Breast epithelium (tissue), 3 donors: Measurements from ENCODE around the gene PNLIPRP2.

Experiments used
- CTCF ChIP-seq, 3 donors: fragments of 450-650 bp; IDR thresholded peaks; one replicate each; pipeline ENCODE4 v1.5.1; 2016 to 2017; ENCODE audit warnings: antibody characterized with exemption in 3 of 3, mild to moderate bottlenecking in 3 of 3, moderate library complexity in 3 of 3
- POLR2A ChIP-seq: fragments of 450-650 bp; IDR thresholded peaks from one replicate; pipeline ENCODE4 v1.6.1; 2016; ENCODE audit warnings: antibody characterized with exemption, mild to moderate bottlenecking, moderate library complexity
- POLR2AphosphoS5 ChIP-seq, 3 donors: sonication (generic); formaldehyde crosslinking; IDR thresholded peaks; one replicate each; pipeline ENCODE4 v1.6.1; 2017; ENCODE audit warnings: antibody characterized with exemption in 3 of 3

GRCh38 chr10:116611153-116611545, 9.6 kb upstream of the PNLIPRP2 start:
- no peak for TF ChIP-seq CTCF (IDR thresholded peaks at IDR 0.05)
- TF ChIP-seq POLR2AphosphoS5 (IDR thresholded peaks at IDR 0.05) = no peak
- no peak for TF ChIP-seq POLR2A
